Occipital lobe (tissue), 2 donors: Measurements from ENCODE around the gene SURF4. TPM values are rescaled to one million over a fixed set of nuclear protein-coding genes. Genes with fewer than 3 reads are reported as not detected.

ENCODE experiments used
- DNase-seq: peaks from one replicate; lab custom pipeline; 2025; lab: John Stamatoyannopoulos, UW
- total RNA-seq: library from RNA; depleted of rRNA; stranded (reverse); fragments of >200 nt; gene quantifications from one replicate; pipeline ENCODE4 v1.2.3, GENCODE V29; 2014

Gene SURF4
- total RNA-seq, 1 donor from 2014 or later = 88.6 TPM

DNA sequence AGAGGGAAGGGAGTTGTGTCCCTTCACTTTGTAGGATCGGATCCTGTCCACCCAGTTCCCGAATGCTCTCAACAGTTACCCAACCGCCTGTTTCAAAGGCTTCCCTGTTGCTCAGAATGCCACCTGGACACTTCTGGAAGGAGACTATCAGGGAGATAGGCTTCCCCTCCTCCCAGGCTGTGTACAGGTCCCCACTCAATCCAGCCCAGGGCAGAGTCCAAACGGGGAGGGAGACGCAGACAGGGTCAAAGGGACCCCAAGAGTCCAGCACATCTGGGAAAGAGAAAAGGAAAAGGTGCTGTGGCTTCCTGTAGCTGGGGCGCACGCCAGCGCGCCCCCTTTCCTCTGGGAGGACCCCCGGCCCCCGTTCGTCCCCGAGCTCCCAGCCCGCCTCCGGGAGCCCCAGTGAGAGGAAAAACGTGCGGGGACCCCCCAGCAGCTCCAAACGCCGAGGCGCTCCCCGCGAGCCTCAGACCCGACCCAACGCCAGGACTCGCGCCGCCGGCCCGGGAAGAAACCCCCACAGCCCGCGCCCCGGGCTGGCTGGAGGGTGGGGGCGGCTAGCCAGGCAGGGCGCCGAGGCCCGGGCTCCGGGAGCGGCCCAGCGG is 640 bp downstream of the SURF4 start:
- DNase-seq = no peak

DNA sequence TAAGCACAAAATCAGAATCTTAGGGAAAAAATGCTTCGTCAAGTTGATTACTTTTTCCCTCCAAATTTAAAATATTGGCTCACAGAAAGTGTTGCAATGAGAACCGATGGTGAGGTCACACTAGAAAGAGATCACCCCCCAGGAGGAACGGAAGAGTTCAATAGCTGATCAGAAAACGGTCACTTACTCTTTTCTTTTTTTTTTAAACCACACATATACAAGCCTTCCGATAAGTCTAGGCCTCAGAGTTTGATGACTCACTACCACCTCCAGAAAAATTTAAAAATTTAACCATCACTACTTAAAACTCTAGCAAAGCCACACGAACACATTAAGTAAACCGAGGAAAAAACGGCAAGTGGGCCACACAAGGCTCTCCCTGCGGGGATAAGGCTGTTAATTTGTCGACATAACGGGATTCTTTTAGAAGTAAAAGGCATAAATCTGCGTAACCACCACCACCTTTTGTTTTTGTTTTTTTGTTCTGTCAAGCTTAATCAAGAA is 1.2 kb downstream of the SURF4 start:
- no peak for DNase-seq

DNA sequence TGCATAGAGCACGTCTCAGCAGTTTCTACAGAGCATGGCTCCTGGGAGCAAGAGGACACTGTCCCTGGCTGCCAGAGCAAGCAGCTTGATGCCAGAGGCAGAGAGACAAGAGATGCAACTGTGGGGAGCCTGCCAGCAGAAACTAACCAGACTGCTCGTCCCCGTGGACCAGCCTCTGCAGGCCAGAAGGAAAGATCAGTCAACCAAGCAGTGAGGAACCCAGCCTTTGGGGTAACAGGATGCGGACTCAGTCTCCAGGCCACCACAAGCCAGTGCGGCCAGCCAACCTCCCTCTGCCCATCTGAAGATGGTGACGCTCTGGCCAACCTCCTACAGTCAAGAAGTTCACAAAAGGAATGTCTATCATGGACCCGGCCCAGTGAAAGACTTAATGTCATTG is 3.7 kb downstream of the SURF4 start:
- no peak for DNase-seq

DNA sequence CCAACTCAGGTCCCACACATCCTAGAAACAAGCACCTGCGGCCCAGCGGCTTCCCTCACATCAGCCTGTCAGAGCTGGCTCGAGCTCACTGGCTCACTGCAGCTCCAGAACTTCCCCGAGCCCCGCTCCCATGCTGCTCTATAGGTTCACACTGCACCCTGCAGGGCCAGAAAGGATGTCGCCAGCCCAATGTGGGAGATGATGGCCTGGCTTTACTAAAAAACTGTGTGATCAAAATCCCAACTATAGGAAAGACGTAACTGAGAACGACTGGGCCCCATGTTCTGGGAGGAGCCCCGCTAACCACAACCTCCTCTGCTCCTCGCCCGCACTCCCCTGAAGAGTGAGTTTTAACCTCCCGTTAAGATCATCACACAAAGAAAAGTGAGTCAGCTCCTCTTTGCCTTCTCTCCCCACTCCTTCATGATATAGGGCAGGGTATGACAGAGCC is 4.6 kb downstream of the SURF4 start:
- DNase-seq = no peak

DNA sequence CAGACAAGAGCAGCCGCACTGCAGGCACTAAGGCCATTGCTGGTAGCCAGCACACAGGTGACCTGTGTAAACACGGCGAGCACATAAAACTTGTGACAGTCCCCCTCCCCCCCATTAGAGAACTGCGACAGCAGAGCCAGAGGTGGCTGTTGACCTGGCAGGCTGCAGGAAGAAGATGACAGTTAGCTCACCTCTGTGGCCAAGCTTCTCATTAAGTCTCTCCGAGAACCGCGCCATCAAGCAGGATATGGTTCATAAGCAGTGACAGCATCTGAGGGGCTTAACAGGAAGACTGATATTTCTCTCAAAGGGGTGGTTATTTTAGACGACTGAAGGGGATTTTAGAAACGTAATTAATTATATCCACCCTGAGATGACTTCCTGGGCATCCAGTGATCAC is 5.2 kb downstream of the SURF4 start:
- no peak for DNase-seq

DNA sequence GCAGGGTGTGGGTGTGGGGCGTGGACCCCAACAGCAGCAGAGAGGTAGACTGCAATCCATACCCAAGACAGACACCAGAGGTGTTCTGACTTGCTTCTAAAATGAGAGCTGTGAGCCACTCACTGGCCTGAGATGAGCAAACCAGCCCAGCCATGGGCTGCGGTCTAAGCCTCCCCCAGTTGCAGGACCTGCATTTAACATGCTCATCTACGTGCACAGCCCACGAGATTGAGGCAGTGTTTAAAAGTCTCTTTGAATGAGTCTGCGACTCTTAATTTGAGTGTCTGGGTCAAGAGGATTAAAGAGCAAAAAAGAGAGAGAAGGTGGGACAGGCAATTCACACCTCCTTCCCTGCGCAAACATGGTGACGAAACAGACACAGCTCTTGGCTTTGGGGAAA is 5.9 kb downstream of the SURF4 start:
- DNase-seq = no peak

DNA sequence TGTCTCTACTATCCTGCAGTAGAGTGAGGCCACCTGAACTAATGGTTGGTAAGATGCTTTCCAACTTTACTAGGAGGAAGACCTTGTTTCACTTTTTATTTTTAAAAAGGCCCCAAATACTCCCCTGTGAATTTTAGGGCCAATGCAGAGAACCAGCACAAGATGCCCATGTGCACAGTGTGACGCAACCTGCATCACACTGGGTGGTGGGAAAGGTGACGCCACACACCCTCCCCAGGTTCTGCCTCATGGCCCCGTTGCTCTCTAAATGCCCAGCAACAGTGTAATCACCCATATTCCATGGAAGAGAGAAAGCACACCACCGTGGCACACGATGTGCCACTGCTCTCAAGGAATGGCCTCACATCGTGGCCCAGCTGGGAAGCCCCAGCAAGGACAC is 6.4 kb downstream of the SURF4 start:
- no peak for DNase-seq

DNA sequence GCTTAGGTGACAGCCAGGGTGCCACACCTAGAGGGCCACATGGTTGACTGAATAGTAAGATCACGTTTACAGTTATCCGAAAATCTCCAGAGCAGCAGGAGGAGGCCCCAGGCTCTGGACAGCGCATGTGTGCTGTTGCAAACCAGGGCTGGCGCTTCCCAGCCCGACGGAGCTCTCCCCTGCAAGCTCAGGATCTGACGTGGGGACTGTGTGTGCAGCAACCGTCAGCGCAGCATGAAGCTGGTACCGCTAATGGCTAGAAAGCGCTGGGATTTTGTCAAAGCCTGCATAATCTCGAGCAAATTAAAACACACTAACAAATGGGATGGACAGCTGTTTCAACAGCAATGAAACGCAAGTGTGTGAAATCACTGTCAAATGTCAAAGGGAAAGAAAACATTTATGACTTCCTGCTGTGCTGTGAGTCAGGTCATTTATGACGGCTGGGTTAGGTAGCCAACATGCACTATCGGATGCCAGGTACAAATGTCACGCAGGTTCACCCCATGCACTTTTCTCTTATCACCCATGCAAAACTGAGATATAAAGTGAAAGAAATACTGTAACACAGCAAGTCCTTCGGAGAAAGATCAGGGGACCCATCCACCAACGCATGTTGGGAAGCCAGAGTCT is 7.5 kb downstream of the SURF4 start:
- DNase-seq = no peak

DNA sequence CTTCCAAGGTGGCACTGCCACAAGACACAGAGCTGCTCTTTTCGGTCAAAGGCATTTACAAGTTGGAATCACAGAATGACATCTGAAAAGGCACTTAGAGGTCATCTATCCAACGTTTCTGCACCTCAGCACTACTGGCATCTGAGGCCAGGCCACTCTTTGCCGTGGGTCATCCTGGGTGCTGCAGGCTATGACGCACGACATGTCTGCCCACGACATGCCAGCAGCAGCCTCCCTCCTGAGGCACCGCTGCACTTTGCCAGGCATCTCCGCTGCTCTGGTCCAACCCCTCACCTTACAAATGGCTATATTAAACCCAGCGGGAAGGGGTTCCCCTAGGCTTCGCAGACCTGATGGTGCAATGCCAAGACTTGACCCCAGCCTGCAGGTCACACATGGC is 8.1 kb downstream of the SURF4 start:
- no peak for DNase-seq

DNA sequence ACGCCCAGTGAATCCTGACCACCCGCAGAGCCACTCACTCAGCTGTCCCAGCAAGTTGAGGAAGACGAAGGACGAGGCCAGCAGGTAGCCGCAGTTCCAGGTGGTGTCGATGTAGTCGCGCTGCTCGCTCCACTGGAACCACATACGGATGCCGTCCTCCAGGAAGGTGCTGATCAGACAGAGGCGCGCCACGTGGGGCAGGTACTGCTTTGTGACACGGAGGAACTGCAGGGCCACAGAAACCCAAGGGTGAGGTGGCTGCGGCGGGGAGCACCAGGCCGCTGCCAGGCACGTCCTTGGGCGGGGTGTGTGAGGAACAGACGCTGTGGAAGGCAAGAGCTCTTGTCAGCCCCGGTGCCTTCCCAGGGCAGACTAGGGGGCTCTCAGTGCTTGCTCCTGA is 8.6 kb downstream of the SURF4 start:
- no peak for DNase-seq

DNA sequence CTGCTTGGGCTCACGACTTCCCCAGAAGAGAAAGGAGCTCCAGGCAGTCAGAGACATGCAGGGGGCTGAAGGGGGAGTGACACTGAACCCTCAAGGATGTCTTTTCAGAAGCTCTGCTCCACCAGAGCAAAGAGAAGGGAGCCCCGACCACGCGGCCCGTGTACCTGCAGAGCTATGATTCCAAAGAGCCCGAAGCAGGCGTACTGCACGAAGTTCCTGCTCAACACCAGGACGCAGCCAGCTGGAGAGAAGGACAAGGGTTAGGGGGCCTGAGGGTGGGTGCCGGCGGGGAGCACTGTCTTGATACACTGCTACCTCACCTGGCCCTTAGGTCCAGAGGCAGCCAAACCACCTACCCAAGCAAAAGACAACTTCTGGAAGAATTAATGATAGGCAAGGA is 9.4 kb downstream of the SURF4 start:
- no peak for DNase-seq

DNA sequence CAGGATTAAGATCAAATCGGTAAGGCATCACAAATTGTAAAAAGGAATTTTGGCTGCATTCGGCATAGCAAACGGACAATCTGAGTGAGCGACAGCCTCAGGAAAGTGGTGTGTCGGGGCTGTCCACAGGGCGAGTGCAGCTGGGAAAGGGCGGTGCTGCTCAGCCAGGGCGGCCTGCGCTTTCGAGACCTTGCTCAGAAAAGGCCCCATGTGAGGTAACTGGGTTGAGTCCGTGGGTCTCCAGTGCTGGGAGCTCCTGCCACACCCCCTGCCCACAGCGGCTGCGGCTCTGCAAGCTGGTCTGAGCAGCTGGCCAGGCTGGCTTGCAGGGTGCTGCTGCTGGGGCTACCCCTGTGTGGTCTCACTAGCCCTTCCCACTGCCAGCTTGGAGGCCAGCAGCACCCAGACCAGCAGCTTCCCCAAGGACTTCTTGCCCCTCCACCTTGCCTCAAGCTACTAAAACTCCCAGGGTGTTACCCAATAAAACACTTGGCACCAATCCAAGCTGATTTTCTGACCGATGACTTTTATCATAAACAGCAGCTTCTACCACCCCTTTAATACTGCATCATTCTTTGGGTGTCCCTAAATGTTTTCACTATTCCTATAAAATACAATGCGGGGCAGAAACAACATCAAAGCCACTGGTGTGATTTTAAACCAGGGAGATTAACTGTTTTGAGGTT is 13.4 kb downstream of the SURF4 start:
- DNase-seq = no peak

DNA sequence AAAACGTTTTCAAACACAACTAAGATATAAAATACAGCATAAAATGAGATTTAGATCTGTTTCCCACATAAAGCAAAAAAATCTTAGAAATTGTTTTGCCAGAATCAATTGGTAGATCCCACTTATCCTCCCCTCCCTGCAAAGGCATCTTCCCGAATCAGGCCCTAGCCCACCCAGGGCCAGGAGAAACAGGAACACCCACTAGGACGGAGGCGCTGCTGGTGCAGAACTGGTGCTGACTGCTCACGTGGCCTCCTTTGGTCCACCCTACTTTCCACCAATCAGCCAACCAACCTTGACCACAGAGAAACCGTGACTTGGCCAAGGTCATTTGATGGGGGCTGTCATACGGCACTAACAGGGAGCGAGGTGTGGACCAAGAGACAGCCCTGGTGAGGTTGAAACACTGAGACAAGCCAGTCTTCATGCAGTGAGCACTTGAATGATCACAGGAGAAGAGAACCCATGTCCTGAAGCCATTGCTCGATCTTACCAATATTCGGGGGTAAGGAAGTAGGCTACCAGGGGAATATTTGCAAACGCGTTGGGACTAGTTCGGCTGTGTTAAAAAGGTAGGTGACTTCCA is 14.3 kb downstream of the SURF4 start:
- no peak for DNase-seq

DNA sequence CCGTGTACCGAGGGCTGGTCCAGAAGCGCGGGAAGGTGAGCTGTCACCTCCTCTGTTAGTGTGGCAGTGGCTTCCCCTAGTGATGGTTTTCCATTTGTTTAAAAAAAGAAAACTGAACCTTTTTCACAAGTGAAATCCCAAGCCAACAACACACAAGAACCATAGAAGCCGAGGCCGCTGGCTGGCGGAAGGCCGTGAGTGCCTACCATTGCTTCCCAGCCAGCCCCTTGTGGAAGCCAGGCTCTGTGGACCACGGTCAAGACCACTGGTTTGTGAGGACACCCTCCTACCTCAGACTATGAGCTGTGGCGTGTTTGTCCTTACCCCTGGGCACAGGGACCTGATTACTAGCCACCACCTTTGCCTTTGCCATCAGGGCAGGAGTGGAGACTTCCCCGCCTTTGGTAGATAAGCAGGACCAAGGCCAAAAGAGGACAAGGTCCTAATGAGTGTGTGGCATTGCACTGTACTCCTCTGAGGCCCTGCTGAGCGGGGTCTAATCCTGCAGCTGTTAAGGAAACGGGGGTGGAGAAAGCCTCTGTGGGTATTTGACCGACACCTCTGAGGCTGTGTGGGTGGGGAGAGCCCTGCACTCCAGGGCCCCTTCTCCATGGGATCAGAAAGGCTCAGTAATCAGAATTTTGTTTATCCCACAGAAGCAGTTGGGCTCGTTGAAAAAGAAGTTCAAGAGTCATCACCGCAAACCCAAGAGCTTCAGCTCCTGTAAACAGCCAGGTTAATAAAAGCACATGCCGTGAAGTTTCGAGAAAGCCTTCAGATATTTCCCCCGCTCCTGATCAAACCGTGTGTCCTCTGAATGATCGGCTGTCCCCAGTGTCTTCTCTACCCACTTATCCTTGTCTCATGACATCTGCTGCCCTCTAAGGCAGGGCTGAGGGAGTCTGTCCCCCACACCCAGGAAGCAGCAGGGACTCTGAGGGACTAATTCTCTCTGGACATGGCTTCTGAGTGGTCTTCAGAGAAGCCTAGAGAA is 15.2 kb downstream of the SURF4 start:
- DNase-seq = no peak

DNA sequence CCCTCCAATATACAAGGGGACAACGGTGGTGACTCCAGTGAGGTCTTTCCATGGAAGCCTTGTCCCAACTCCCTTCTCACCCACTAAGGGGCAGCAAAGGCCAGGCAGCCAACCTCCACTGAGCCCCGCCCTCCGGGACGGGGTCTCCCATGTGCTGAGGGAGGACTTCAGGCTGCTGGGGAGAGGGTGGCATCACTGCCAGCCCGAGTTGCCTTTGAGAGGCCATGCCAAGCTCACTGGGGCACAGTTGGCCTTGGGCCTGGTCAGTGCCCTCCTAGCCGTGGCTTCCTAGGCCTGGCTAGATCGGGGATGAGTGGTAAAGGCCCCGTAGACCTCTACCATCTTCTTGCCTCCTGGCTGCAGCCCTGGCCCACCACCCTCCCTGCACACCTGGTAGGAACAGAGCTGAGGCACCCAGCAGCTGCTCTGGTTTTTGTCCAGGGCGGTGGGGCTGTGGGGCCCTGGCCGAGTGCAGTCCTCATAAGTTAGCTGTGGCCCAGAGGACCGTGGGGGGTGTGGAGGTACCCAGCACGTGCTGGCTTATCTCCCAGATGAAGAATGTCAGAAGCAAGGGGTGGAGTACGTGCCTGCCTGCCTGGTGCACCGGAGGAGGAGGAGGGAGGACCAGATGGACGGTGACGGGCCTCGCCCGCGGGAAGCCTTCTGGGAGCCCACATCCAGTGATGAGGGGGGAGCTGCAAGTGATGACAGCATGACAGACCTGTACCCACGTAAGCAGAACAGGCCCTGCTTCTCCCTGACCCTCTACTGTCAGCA is 16.3 kb downstream of the SURF4 start:
- DNase-seq = no peak

DNA sequence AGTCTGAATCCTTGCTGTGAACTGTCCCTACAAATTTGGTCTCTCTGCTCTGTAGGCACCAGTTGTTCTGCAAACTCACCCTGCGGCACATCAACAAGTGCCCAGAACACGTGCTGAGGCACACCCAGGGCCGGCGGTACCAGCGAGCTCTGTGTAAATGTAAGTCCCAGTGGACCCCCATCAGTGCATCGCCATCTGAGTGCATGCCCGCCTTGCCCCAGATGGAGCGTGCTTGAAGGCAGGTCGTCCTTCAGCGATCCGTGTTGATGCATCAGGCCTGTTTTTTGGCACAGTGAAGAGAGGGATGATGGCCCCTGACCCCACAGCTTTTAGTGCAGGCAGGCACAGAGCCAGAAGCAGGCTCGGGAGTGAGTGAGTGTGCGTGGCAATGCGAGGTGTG is 18.2 kb downstream of the SURF4 start:
- DNase-seq = no peak

DNA sequence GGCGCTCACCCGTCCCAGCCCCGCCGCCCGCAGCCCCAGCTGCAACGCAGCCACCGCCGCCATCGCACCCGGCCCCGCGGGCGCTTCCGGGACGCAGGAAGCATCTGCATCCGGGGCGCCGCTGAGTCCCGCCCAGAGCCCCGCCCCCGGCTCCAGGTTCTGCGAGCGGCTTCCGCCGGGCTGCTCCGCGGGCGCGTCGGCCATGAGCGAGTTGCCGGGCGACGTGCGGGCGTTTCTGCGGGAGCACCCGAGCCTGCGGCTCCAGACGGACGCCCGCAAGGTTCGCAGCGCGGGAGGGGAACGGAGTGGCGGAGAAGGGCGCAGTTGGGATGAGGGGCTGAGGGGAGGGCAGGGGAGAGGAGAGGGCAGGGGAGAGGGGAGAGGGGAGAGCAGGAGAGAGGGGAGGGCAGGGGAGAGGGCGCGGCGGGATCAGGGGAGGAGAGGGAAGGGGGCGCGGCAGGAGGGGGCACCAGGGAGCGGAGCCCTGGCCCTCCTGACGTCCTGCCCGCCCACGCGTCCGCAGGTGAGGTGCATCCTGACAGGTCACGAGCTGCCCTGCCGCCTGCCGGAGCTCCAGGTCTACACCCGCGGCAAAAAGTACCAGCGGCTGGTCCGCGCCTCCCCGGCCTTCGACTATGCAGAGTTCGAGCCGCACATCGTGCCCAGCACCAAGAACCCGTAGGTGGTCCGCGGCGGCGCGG is 19.3 kb downstream of the SURF4 start, which contains the start of the genes SURF1 and SURF2:
TSS of gene SURF1 (minus strand) at position 97 of the 701 bp plus-strand sequence. CDS start at position 63, 34 bp downstream.
TSS of gene SURF2 (plus strand) at position 160 of the 701 bp plus-strand sequence. CDS start at position 203, 43 bp downstream.
- DNase-seq = peak; percentile 78

DNA sequence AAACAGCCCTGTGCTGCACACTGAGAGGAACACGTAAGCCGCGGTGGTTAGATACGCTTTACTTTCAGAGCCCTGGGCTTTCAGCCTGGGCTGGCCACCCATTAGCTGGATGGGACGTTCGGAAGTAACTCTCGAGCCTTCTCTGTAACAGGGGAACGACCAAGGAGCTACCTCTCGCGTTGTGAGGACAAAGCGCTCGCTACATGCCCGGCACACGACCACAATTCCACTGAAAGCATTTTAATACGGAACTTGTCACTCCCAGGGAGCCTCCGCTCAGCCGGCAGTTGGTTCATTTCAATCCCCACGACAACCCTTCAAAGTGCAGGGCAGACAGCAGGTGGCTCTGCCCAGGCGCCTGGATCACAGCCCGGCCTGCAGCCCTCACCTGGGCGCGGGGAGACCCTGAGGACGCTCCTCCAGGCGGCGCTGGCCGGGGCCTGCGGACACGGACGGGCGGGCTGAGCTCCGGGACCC is 19.9 kb downstream of the SURF4 start:
- no peak for DNase-seq

DNA sequence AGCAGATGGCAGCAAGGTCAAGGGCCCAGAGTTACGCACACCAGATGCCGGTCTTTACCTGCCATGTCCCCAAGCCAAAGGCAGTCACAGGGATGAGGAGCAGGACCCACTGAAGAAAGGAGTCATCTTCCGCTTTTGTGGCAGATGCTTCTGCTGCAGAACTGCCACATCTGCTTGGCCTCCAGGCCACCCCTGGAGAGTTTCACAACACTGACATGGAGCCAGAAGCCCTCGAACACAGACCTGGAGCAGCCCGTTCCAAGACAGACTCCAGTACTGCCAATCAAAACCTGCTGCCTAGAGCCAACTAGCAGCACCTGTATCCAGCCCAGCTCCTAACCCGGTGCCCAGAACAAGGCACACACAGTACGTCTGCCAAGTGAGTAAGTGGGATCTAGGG is 21.1 kb downstream of the SURF4 start:
- no peak for DNase-seq
